ENCODE data around the gene SVOPL.

GRCh38 chr7:138570715-138571114 lies 130.4 kb downstream of the SVOPL start:
- no peak for TF ChIP-seq CTCF (IDR thresholded peaks at IDR 0.05)
- TF ChIP-seq EZH2 (IDR thresholded peaks at IDR 0.05; ENCODE audit: borderline replicate concordance, insufficient read depth, low read depth, low read length, poor library complexity, severe bottlenecking), result no peak
